ENCODE results near the gene CHST14. TPM values are rescaled to one million over a fixed set of nuclear protein-coding genes. Genes with fewer than 3 reads are reported as not detected.

CHST14 gene
- total RNA-seq, 1 donor from 2014 or later: 0.82 TPM

GRCh38 chr15:40460404-40460803 is 10.4 kb upstream of the CHST14 start:
- DNase-seq (ENCODE audit: low spot score in 2 of 2): no peak

GRCh38 chr15:40461958-40462357 is 8.8 kb upstream of the CHST14 start:
- DNase-seq (ENCODE audit: low spot score in 2 of 2) (no peak), FAIRE-seq (no peak)

More at GRCh38 chr15:40460404-40460803, 10.4 kb upstream of the CHST14 start:
- FAIRE-seq: no peak

DNA sequence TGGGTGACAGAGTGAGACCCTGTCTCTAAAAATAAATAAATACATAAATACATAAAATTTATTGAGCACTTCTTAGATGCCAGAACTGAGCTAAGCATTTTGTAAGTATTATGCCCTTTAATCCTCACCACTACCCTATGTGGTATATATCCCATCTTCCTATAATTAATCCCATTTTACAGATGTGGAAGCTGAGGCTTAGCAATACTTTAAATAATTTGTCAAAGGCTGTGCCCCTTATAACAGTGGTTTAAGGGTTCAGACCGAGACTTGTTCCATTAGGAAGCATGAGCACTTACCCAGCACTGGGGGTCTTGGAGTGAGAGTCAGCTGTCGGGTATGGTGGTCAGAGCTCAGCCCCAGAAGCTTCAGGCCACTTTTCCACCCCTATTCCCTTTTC is 7.5 kb upstream of the CHST14 start:
- DNase-seq (ENCODE audit: low spot score in 2 of 2) (no peak), FAIRE-seq (no peak)

GRCh38 chr15:40463886-40464545 is 6.8 kb upstream of the CHST14 start:
- DNase-seq (ENCODE audit: low spot score in 2 of 2) (no peak), FAIRE-seq (no peak)

- no peak for DNase-seq (ENCODE audit: low spot score in 2 of 2)
- no peak for FAIRE-seq
These were observed 6.1 kb upstream of the CHST14 start for GRCh38 chr15:40464595-40465185.

- no peak for FAIRE-seq
- DNase-seq (ENCODE audit: low spot score in 2 of 2): no peak
These were observed 4.8 kb upstream of the CHST14 start for GRCh38 chr15:40465939-40466338.

- DNase-seq (ENCODE audit: low spot score in 2 of 2) (no peak), FAIRE-seq (no peak)
These were observed 4.1 kb upstream of the CHST14 start for GRCh38 chr15:40466426-40467260.

- FAIRE-seq (no peak), DNase-seq (ENCODE audit: low spot score in 2 of 2) (no peak)
These were observed 3.5 kb upstream of the CHST14 start for GRCh38 chr15:40467261-40467615.

GRCh38 chr15:40468898-40469331 is 1.9 kb upstream of the CHST14 start:
- DNase-seq (ENCODE audit: low spot score in 2 of 2) (no peak), FAIRE-seq (no peak)

DNA sequence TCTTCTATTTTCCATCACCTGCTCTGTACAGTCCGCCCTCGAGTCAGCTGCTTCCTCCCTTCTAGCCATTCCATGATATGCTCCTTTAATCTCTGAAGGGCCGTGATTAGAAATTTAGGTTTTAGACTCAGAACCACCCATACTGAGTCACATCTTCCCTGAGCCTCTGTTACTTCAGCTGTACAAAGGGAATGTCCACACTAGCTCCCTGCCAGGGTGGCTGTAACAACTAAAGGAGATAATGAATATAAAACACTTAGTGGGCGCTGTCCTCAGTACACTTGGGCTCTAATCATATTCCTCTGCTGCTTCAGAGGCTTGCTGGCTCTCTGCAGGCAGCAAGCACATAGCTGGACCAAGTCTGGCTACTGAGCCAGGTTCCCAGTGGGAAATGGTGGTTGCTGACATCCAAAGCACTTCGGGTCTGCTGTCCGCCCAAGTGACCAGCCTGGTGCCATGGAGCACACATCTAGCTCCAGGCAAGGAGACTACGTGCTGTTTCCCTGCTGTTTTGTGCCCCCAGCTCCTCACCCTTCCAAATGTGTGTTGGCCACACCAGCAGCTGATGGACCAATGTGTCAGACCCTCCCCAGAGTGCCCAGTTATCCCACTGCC is 901 bp upstream of the CHST14 start:
- DNase-seq (ENCODE audit: low spot score in 2 of 2) (no peak), FAIRE-seq (no peak)

DNA sequence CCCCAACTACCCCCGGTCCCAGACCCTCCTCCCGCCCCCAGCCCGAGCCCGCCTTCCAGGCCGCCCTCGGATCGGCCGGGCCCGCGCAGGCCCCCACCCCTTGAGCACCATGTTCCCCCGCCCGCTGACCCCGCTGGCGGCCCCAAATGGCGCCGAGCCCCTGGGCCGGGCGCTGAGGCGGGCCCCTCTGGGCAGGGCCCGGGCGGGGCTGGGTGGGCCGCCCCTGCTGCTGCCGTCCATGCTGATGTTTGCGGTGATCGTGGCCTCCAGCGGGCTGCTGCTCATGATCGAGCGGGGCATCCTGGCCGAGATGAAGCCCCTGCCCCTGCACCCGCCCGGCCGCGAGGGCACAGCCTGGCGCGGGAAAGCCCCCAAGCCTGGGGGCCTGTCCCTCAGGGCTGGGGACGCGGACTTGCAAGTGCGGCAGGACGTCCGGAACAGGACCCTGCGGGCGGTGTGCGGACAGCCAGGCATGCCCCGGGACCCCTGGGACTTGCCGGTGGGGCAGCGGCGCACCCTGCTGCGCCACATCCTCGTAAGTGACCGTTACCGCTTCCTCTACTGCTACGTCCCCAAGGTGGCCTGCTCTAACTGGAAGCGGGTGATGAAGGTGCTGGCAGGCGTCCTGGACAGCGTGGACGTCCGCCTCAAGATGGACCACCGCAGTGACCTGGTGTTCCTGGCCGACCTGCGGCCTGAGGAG is 472 bp downstream of the CHST14 start:
- no peak for FAIRE-seq

GRCh38 chr15:40471808-40472150 is 995 bp downstream of the CHST14 start:
- DNase-seq (ENCODE audit: low spot score in 2 of 2): no peak
- FAIRE-seq: no peak

More for the DNA sequence above, 472 bp downstream of the CHST14 start:
- DNase-seq (ENCODE audit: low spot score in 2 of 2): no peak

DNA sequence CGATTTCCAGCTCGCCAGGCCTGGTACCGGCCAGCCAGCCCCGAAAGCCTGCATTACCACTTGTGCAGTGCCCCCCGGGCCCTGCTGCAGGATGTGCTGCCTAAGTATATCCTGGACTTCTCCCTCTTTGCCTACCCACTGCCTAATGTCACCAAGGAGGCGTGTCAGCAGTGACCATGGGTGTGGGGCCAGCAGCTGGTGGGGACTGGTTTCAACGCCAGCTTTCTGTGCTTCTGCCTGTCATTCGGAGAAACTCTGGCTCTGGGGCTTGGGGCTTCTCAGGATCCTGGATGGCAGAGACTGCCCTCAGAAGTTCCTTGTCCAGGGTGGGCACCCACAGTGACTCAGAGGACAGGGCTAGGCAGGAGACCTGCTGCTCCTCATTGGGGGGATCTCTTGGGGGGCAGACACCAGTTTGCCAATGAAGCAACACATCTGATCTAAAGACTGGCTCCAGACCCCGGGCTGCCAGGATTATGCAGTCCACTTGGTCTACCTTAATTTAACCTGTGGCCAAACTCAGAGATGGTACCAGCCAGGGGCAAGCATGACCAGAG is 1.5 kb downstream of the CHST14 start:
- no peak for FAIRE-seq
- DNase-seq (ENCODE audit: low spot score in 2 of 2): no peak

DNA sequence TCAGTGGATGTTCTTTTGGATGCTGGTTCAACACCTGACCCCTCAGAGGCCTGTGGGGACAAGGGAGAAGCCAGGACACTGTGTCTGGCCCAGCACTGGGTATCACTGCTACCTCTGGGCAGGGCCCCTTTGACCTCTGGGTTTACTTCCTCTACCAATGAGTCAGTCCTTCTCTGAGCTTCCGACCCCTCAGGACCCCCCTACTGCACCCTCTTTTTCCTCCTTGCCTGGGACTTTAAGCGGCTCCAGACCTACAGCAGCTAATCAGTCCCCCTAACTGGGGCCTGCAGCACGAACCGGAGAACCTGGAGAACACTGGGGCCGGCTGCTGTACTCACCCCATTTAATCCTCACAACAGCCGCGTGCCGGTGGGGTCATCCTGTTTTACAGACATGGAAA is 3.8 kb downstream of the CHST14 start:
- DNase-seq (ENCODE audit: low spot score in 2 of 2): no peak
- FAIRE-seq: no peak

DNA sequence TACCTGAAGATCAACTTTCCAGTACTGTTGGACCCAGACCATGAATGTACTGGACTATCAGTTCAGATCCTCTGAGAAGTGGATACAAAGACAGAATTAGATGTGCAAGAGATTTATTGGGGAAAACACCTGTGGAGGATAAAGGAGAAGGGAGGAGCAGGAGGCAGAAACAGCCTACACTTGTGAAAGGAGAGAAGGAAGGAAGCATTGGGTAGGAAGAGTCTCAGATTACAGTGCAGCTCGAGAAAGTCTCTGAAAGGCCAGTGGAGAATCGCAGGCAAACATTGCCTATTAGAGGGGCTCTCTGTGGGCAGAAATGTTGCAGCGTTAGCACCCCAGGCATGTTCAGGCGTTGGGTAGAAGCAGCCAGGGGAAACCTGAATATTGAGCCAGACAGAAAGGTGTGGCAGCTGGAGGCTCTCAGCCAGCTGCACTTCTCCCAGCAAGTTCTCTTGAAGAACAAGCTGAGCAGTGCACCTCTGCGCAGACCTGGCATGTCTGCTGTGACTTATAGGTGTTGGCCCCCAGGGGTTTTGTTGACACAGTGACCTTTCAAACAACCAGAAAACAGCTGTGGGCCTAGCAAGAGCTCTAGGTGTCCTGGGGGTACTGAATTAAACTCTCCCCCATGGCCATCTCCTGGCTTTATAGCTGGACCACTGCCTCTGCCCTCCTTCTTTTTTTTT is 7.0 kb downstream of the CHST14 start:
- DNase-seq (ENCODE audit: low spot score in 2 of 2): no peak
- FAIRE-seq: no peak

- DNase-seq (ENCODE audit: low spot score in 2 of 2) (no peak), FAIRE-seq (no peak)
These were observed 8.2 kb downstream of the CHST14 start for GRCh38 chr15:40479024-40479423.

DNA sequence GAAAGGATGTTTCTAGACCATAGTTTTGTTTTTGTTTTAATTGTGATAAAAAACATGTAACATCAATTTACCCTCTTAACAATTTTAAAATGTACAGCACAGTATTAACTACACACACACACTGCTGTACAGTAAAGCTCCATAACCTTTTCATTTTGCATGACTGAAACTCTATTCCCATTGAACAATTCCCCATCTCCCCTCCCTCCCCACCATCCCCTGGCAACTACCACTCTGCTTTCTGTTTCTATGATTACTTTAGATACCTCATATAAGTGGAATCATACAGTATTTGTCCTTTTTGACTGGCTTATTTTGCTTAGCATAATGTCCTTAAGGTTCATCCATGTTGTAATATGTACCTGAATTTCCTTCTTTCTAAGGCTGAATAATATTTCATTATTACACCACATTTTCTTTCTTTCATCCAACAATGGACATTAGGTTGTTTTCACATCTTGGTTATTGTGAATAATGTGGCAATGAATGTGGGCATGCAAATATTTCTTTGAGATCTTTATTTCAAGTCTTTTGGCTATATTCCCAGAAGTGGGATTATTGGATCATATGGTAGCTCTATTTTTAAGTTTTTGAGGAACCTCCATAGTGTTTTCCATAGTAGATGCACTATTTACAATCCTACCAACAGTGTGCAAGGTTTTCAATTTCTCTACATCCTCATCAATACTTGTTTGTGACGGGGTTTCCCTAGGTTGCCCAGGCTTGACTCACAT is 10.7 kb downstream of the CHST14 start:
- DNase-seq (ENCODE audit: low spot score in 2 of 2): no peak

DNA sequence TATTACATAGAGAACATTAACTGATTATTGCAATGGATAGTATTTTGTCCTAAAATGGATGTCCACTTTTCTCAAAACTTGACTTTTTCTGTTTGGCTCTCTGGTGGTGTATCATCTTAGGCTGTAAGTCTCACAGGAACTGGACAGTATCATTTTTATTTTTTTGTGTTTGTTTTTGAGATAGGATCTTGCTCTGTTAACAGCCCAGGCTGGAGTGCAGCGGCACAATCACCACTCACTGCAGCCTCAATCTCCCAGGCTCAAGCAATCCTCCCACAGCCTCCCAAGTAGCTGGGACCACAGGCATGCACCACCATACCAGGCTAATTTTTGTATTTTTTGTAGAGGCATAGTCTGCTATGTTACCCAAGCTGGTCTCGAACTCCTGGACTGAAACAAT is 13.1 kb downstream of the CHST14 start:
- no peak for FAIRE-seq
- no peak for DNase-seq (ENCODE audit: low spot score in 2 of 2)

More for the DNA sequence above, 10.7 kb downstream of the CHST14 start:
- no peak for FAIRE-seq
